Measurements from ENCODE around the gene SLC6A2.

DNA sequence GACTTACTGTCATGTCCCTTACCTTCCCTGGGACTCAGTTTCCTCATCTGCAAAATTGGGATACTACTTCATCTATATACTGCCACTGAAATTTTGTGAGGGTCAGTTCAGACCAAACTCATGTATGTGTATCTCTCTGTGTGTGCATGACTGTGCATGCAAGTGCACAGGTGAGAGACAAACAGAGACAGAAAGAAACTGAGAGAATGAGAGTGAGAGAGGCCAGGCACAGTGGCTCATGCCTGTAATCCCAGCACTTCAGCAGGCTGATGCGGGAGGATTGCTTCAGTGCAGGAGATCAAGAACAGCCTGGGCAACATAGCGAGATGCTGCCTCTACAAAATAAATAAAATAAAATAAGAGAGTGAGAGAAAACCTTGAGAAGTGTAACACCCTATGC lies 32.1 kb upstream of the SLC6A2 start:
- no peak for TF ChIP-seq POLR2A (IDR thresholded peaks at IDR 0.05; ENCODE audit: low read depth, low read length)
- no peak for TF ChIP-seq SPI1 (IDR thresholded peaks at IDR 0.05; ENCODE audit: low read depth, low read length)
- no peak for TF ChIP-seq POLR2AphosphoS5 (IDR thresholded peaks at IDR 0.05; ENCODE audit: low read depth, low read length)
- TF ChIP-seq TAF1 (IDR thresholded peaks at IDR 0.05; ENCODE audit: low read depth, low read length): no peak
- no peak for TF ChIP-seq PAX5 (IDR thresholded peaks at IDR 0.05; ENCODE audit: insufficient read depth, low read length, severe bottlenecking)
